Activated CD4-positive, alpha-beta T cell treated with anti-CD3 and anti-CD28 coated beads, Interleukin-10, Interleukin-2, amounts not matched to agents 100 ng/mL and 50 ng/mL, durations not matched to agents 16 hours and 8 hours (primary cell): ENCODE data around the gene LBHD1.
A peak's percentile ranks its signal among the peaks of the same experiment; 100 is the strongest.
"Not testable (repeated sequence)": the region's sequence is repeated elsewhere in the genome, so short reads cannot be mapped to it uniquely, and the experiment has no call there.

Experiments used
- DNase-seq: peaks from one replicate; pipeline ENCODE4 v3.0.0-alpha.2; 2020

The LBHD1 gene

DNA sequence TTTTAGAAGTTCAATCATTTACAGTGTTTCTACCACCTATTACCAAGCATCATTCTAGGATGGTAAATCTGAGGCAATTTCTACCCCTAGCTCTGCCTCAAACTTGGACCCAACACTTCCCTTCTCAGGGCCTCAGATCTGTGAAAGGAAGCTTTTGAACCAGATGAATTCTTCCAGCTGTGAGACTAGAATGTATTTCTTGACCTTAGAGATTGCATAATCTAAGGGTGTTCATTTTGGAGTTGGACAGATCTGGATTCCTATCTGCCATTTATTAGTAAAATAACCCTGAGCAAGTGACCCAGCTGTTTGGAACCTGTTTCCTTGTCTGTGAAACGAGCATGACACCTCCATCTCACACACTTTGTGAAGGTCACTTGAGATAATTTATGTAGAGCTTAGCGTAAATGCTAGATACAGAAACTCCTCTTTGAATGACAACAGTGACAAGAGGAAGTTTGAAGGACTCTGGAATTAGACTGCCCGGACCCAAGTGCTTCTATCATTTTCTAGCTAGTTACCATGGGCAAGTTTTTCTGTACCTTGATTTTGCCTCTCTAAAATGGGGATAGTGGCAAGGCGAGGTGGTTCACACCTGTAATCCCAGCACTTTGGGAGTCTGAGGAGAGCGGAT, 15.2 kb downstream of the LBHD1 start:
- DNase-seq: no peak

DNA sequence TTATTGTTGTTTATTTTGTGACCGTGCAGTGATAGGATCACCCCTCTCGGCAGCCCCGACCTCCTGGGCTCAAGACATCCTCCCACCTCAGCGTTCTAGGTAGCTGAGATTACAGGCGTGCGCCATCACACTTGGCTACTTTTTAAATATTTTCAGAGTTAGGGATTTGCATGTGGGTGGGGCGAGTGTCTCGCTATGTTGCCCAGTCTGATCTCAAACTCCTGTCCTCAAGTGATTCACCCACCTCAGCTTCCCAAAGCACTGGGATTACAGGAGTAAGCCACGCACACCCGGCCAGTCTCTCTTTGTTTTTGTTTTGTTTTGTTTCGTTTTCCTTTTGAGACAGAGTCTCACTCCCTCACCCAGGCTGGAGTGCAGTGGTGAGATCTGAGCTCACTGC, 17.8 kb downstream of the LBHD1 start:
- no peak for DNase-seq

DNA sequence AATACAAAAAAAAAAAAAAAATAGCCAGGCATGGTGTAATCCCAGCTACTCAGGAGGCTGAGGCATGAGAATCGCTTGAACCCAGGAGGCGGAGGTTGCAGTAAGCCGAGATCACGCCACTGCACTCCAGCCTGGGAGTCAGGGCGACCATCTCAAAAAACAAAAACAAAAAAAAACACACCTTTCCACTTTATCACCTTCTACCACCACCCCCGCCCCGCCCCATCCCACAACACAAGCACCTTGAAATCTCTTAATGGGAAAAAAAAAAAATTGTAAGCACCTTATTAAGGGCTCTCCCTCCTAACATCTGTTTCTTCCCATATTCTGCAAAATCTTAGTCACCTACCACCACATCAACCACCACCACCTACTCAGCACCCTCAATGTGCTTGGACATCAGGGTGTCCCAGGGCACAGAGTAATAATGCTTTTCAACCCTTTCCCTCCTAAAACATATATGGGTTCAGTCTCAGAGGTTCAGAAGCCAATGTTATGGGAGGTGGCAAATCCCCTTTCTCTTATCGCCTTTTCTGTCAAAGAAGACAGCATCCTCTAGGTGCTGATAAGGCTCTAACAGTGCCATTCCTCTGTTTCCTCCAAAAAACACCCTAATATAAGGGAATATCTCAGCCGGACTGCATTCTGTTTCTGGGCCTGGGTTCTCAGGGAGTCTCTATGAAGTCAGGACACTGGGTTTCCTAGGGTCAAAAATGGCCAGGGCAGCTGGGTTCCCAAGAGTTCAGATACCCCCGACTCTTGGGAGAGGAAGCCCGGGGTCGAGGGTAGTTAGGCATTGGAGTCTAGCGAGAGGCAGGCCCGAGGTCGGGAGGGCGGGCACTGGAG, 19.7 kb downstream of the LBHD1 start:
- peak; percentile 49 for DNase-seq

DNA sequence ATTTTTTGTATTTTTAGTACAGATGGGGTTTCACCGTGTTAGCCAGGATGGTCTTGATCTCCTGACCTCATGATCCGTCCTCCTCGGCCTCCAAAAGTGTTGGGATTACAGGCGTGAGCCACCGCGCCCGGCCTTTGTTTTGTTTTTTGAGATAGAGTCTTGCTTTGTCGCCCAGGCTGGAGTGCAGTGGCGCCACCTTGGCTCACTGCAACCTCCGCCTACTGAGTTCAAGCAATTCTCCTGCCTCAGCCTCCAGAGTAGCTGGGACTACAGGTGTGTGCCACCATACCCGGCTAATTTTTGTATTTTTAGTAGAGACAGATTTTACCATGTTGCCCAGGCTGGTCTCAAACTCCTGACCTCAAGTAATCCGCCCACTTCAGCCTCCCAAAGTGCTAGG, 21.8 kb downstream of the LBHD1 start:
- DNase-seq: not testable (repeated sequence)

DNA sequence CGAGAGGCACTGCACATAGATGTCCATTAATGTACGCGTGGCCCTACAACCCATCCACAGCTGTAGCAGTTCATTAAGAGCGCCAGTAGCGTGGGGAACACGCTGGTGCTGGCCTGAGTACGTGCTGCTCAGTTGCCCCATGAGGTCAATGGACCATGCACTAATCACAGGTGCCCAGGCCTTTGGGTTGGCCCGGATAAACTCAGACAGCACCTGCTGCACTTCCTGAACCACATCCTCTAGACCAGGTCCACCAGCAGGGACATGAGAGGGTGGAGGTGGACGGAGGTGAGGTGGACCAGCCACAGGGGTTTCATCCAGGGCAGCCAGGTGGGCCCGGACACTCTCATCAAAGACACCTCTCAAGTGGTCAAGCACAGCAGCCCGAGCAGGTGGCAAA, 22.6 kb downstream of the LBHD1 start:
- DNase-seq: no peak

DNA sequence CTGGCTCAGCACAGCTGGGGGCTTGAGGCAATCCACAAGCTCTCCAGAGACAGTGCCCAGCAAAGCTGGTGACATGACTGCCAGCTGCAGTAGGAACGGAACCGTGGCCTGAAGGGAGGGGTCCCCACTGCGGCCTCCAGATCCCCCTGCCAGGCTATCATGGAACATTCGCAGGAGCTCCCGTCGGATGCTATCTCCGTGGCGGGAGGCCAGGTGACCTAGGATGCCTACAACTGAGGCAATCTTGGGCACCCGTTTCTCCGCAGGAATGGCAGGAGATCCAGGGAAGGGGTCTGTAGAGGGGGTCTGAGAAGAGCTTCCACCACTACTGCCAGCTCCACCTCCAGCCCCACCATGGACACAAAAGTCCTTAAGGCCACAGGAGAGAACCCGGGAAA, 23.1 kb downstream of the LBHD1 start:
- no peak for DNase-seq

DNA sequence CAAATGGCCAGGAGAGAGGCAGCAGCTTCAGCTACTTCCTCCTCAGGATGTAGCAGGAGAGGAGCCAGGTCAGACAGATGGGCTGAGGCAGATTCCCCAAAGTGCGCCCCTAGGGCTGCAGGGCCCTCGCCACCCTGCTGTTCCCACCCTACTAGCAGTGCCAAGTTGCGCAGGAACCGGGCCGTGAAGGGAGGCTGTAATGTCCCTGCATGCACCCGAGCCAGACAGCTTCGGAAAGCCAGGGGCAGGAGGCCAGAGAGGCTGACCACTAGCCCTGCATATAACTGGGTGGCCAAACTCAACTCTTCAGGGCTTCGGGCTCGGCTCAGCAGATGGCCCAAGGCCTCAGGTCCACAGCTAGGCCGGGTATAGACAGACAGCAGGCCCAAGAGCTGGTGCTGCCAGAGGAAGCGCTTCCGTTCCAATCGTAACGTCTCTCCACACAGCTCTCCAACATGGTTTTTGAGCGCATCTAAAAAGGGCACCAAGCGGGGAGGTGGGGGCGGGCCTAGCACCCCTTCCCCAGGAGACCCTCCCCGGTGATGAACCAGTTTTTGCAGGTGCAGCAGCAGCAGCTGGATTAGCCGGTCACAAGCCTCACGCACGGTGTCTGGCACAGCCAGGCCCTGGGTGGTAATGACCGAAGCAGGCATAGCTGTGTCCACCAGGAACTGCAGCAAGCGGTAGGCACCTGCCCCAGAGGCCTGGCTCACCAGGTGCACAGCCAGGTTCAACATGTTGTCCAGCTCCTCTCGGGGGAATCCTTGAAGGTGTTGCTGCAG, 23.7 kb downstream of the LBHD1 start:
- DNase-seq: no peak

DNA sequence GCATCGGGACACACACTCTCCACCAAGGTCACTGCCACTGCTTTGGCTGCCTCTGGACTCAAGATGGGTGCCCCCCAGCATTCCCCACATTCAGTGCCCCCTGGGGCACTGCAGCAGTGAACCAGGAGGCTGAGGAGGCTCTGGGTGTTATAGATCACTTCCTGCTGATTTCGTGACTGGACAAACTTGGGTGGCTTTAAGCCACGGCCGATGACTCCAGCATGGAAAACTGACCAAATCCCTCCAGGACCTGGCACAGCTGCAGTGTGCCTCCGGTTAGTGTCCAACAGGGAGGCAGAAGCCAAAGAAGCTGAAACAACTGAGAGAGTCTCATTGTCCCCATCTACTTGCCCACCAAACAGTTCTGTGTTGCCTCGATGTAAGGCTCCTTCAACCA, 24.5 kb downstream of the LBHD1 start:
- DNase-seq: no peak

DNA sequence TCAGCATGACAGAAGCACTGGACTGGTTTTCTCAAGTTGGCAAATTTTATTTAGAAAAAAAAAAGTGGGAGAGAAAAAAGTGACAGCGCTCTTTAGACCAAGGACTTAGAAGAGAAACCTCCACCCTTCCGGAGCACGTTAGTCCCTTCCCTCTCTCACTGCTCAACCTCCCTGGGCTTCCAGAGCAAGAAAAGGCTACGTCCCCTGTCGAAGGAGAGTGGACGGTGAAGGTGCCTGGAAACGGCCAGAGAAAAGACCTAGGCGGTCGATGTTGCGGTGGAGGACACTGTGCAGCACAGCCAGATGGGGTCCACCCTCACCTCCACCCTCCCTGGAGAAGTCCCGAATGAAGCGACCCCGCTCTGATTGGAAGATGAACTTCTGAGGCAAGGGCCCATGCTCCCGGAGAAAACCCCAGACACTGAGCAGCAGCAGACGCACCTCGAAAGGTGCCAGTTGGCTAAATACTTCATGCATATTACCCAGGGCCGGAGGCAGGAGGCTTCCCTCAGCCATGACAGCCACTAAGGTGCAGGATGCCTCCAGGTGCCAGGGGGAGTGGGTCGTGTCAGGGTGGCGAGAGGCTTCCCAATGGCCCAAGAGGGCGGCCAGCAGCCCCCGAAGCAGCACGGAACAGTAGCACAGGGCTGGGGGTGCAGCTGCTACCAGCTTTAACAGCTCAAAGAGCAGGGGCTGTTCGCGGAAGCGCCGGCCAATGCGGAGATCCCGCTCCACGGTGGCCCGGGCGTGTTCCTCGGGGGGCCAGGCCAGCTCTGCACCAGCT, 25.1 kb downstream of the LBHD1 start:
- no peak for DNase-seq

DNA sequence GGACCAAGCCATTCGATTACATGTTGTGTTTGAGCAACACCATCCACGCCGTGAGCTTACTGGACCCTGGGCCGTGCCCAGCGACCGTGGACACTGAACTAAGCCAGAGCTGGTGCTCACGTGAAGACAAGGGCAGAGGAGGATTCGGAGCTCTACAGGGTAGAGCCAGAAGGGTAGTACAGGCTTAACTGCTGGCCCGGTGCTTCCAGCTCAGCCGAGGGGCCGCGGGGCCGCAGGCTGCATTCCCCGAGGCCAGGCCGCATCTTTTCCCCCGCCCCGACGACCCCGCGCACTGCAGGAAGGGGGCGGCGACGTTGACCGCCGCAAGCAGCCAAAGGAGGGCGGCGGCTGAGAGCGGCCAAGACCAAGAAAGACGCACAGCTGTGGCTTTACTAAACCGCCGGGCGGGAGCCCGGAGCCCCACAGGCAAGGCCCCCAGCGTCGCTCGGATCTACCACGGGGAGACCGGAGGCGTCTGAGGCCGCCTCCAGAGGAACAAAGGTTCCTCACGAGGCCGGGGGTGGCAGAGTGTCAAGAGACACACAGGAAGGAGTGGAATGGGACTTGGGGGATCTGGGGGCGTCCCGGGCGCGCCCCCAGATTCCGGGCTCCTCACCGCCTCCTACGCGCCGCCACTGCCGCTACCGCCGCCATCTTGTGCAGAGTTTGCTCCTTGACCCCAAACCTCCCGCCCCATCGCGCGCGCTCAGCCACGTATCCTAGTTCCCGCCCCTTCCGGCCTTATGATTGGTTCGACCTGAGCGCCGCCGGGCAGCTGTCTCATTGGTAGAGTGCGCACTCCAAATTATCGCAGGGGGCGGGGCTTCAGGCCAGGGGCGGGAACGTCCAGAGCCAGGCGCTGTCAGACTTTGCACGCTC, 25.9 kb downstream of the LBHD1 start, which contains the start of gene GANAB:
TSS of gene GANAB (minus strand) at position 668 of the 879 bp plus-strand sequence. CDS start at position 654, 14 bp downstream.
- DNase-seq: peak; percentile 99

DNA sequence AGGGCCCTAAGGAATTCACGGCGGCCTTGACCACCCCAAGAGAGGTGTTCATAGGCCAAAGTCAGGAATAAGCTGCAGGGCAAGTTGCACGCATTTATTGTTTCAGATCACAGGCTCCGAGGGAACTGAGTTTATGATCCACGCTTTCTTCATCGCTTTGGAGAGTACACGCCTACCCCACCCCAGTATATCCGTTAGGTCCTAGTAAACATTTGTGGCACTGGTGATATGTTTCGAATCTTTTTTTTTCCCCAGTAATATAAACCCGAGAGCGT, 26.5 kb downstream of the LBHD1 start:
- DNase-seq: peak; percentile 22

DNA sequence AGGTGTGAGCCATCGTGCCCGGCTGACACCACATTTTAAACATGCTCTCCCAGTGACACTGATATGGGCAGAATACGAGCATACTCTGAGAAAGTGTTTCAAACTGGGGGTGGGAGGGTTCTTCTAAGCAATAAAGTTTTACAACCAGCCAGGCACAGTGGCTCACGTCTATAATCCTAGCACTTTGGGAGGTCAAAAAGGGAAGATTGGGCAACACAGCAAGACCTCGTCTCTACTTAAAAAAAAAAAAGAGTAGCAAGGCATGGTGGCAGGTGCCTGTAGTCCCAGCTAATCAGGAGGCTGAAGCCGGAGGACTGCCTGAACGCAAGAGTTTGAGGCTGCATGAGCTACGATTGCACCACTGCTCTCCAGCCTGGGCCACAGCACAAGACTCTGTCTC, 27.8 kb downstream of the LBHD1 start:
- no peak for DNase-seq

DNA sequence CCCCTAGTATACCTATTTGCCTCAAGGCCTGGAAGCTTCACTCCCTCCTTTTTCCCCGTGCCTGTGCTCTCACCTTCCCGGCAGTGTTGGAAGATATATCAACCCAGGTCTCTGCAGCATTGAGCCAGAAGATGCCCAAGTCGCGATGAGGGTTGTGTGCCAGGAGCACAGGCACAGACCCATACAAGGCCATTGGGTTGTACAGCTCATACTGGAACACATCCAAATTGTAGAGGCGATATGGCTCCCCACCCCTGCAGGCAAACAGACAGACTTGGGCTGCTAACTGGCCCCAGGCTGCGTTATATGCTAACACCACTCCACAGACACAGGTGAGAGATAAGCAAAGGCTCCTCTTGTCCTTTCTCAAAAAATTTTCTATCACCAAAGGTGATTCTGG, 39.6 kb downstream of the LBHD1 start:
- DNase-seq: no peak

DNA sequence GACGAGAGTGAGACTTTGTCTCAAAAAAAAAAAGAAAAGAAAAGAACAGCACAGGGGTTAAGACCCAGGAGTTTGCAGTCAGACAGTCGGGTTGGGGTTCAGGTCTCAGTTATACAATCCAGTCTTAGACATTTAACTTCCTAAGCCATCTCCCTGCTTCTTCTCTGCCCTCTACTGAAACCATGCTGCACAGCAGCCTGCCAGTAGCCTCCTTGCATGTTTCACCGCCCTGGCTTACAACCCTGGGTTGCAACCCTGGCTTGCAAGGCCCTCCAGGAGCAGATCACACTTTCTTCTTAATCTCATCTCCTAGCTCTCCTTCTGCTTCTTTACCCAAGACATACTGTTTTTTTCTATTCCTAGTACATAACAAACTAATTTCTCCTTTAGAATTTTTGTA, 44.4 kb downstream of the LBHD1 start:
- DNase-seq: no peak

DNA sequence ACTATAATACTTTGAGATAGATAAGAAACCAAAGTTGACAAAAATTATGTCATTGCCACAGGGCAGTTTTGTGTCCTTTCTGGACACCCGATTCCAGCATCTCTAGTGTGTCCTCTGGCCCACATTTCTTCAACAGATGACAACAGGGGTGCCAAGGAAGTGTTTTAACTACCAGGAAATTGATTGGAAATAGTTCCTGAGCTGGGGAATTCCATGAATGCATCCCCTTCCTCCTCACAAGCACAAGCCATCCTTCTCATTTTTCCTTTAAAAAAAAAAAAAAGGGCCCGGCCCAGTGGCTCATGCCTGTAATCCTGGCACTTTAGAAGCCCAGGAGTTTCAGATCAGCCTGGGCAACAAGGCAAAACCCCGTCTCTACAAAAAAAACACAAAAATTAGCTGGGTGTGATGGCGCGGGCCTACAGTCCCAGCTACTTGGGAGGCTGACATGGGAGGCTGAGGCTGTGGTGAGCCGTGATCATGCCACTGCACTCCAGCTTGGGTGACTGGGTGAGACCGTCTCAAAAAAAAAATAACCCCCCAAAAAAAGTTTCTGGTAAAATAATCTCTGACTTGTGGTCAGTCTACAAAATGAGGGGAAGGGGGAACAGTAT, 49.5 kb downstream of the LBHD1 start:
- DNase-seq: no peak

DNA sequence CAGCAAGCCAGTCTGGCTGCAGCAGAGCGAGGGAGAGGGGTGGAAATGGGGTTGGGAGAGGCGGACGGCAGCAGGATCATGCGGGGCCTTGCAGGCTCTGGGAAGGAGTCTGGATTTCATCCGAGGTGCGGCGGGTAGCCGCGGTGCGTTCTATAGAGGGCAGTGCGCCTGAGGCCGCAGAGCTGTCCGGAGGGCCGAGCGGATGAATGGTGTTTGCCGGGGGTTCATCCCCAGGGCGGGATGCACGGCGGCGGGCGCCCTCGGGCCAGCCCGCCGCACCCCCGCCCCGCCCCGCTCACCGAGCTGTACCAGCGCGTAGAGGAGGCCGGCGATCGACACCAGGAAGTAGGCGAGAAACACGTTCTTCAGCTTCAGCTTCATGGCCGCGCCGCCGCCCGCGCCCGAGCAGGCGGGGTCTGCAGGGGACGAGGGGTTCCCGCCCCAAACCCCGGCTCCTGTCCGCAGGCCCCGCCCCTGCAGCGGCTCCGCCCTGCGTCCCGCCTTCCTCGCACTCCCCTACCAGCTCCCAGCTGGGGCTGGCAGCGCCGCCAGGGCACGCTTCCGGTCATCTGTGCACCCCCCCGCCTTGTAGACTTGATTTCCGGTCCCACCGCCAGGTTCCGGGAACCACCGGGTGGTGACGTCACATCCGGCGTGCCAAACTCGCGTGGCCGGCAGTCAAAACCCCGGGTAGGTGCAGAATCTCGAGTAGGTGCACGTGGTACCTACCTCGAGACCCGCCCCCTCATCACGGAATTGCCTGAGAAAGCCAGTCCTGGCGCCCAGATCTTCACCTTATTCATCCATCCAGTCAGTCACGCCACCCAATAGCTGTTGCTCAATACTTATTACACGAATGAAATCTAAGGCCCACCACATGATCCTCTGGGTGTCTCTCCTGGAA, 50.2 kb downstream of the LBHD1 start, which contains the start of gene B3GAT3:
TSS of gene B3GAT3 (minus strand) at position 420 of the 904 bp plus-strand sequence. CDS start at position 381, 39 bp downstream.
- peak; percentile 99 for DNase-seq

DNA sequence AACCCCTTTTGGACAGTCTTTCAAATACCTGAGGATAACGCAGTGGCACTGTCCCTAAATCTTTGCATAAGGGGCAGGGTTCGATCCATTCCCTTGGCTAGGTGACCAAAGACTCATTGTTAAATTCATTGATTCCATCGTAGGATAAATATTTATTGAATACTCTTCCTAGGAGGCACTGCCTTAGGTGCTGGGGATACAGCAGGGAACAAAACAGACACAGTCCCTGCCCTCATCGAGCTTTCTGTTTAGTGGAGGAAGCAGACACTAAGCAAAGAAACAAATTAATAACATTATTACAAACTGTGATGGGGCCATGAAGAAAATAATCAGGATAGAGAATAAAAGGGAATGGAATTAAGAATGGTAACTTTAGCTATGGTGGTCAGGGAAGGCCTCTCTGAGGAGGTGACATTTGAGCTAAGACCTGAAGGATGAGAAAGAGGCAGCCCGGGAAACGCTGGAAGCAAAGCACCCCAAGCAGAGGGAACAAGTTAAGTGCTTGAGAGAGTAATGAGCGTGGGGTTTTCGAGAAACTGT, 51.0 kb downstream of the LBHD1 start:
- no peak for DNase-seq

DNA sequence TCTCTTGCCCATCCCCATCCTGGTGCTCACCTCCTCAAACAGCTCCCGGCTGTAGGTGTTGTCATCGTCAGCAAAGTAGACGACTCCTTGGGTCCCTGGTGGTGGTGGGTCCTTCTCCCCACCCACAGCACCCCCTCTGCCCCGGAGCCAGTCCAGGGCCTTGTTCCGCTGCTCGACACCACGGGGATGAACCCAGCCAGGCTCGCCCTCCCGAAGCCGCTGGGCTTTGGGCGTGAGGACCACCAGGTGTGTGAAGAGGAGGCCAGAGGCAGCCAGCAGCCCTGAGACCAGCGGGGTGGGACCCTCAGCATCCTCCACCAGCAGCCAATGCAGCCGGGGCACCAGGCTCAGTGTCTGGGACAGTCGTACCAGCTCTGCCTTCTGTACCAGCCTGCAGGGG, 55.1 kb downstream of the LBHD1 start:
- not testable (repeated sequence) for DNase-seq

DNA sequence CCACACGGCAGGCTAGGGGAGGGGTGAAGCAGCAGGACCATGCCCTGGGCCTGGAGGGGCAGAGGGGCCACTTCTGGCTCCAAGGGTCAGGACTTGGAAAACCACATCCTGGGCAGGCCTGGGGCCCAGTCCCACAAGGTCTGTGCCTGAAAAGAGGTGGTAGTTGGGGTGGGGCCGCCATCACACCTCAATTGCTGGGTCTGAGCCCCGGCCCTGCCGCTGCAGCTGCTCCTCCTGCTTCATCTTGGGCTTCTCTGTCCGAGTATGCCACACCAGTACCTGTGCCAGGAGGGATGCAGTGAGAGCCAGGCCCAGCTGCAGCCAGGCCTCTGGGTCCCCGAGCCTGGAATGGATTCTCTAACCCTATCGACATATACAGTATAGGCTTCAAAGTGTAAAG, 56.5 kb downstream of the LBHD1 start:
- DNase-seq: no peak

DNA sequence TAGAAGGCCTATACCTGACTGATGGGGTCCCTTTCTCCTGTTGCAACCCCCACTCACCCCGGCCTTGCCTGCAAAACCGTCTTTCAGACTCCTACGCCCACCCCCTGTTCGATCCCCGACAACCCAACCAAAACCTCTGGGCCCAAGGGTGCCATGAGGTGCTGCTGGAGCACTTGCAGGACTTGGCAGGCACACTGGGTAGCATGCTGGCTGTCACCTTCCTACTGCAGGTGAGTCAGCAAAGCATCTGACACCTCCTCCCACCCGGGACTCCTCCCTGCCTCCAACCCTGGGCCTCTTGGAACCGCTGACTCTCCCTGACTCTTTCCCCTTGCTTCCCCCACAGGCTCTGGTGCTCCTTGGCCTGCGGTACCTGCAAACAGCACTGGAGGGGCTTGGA, 57.8 kb downstream of the LBHD1 start:
- peak; percentile 57 for DNase-seq
